ENCODE measurements around the gene GFPT1.
"Not testable (repeated sequence)": the region's sequence is repeated elsewhere in the genome, so short reads cannot be mapped to it uniquely, and the experiment has no call there.

The GFPT1 gene

GRCh38 chr2:69383176-69383812 is 3.7 kb downstream of the GFPT1 start:
- DNase-seq (ENCODE audit: low spot score) = no peak

GRCh38 chr2:69382547-69382946 is 4.5 kb downstream of the GFPT1 start:
- DNase-seq (ENCODE audit: low spot score) = no peak

- DNase-seq (ENCODE audit: low spot score) = no peak
Measured at GRCh38 chr2:69381337-69381737, 5.7 kb downstream of the GFPT1 start.

- no peak for DNase-seq (ENCODE audit: low spot score)
Measured at GRCh38 chr2:69380072-69380917, 6.7 kb downstream of the GFPT1 start.

- no peak for DNase-seq (ENCODE audit: low spot score)
Measured at GRCh38 chr2:69376403-69376802, 10.6 kb downstream of the GFPT1 start.

GRCh38 chr2:69375494-69376353 is 11.3 kb downstream of the GFPT1 start:
- peak; percentile 54 for DNase-seq (ENCODE audit: low spot score)

- no peak for DNase-seq (ENCODE audit: low spot score)
Measured at GRCh38 chr2:69372767-69373166, 14.3 kb downstream of the GFPT1 start.

- DNase-seq (ENCODE audit: low spot score) = no peak
Measured at GRCh38 chr2:69369802-69370201, 17.2 kb downstream of the GFPT1 start.

- no peak for DNase-seq (ENCODE audit: low spot score)
Measured at GRCh38 chr2:69368588-69368987, 18.4 kb downstream of the GFPT1 start.

- DNase-seq (ENCODE audit: low spot score) = no peak
Measured at GRCh38 chr2:69359371-69359770, 27.7 kb downstream of the GFPT1 start.

- DNase-seq (ENCODE audit: low spot score) = no peak
Measured at GRCh38 chr2:69358914-69359313, 28.1 kb downstream of the GFPT1 start.

GRCh38 chr2:69356471-69356870 is 30.6 kb downstream of the GFPT1 start:
- DNase-seq (ENCODE audit: low spot score) = no peak

GRCh38 chr2:69354976-69355375 is 32.1 kb downstream of the GFPT1 start:
- not testable (repeated sequence) for DNase-seq (ENCODE audit: low spot score)

- no peak for DNase-seq (ENCODE audit: low spot score)
Measured at GRCh38 chr2:69353360-69353759, 33.7 kb downstream of the GFPT1 start.

- DNase-seq (ENCODE audit: low spot score) = no peak
Measured at GRCh38 chr2:69348781-69349180, 38.2 kb downstream of the GFPT1 start.

GRCh38 chr2:69345434-69345833 is 41.6 kb downstream of the GFPT1 start:
- DNase-seq (ENCODE audit: low spot score) = no peak

GRCh38 chr2:69344305-69344704 is 42.7 kb downstream of the GFPT1 start:
- no peak for DNase-seq (ENCODE audit: low spot score)

GRCh38 chr2:69340101-69340775 is 46.8 kb downstream of the GFPT1 start:
- no peak for DNase-seq (ENCODE audit: low spot score)

GRCh38 chr2:69335311-69335710 is 51.7 kb downstream of the GFPT1 start:
- DNase-seq (ENCODE audit: low spot score) = no peak

- no peak for DNase-seq (ENCODE audit: low spot score)
Measured at GRCh38 chr2:69333352-69333751, 53.7 kb downstream of the GFPT1 start.

GRCh38 chr2:69330781-69331180 is 56.2 kb downstream of the GFPT1 start:
- no peak for DNase-seq (ENCODE audit: low spot score)

GRCh38 chr2:69322631-69323030 is 64.4 kb downstream of the GFPT1 start:
- no peak for DNase-seq (ENCODE audit: low spot score)
